Kidney (tissue), 14 donors: ENCODE data around the gene GALNS. TPM values are rescaled to one million over a fixed set of nuclear protein-coding genes. Genes with fewer than 3 reads are reported as not detected.

Experiments used
- DNase-seq, 5 donors: peaks; one replicate each; pipeline ENCODE4 v3.0.0-alpha.2; 2013 to 2020
- FAIRE-seq: peaks from 2 replicates; lab custom pipeline; 2012; peaks lifted over from hg19 to GRCh38; lab: Jason Lieb, UNC
- H3K27ac ChIP-seq, 2 donors: one replicate each; pipeline ENCODE4 v1.7.0; 2013; ENCODE audit warnings: low read depth in 2 of 2, low read length in 2 of 2, inconsistent platforms in 1 of 2
- H3K27me3 ChIP-seq: one replicate; pipeline ENCODE4 v1.7.1; 2013; ENCODE audit warnings: low read length, inconsistent platforms; ENCODE audit not compliant: control insufficient read depth, insufficient read depth
- H3K36me3 ChIP-seq, 3 donors: one replicate each; pipeline versions ENCODE4 v1.7.0 to v1.7.1; 2013; ENCODE audit warnings: low read length in 3 of 3, control low read depth in 1 of 3, inconsistent platforms in 1 of 3; ENCODE audit not compliant: insufficient read depth in 3 of 3, control insufficient read depth in 2 of 3
- H3K4me1 ChIP-seq, 3 donors: one replicate each; pipeline versions ENCODE4 v1.7.0 to v1.7.1; 2013; ENCODE audit warnings: low read length in 3 of 3, inconsistent platforms in 1 of 3, low read depth in 1 of 3; ENCODE audit not compliant: control insufficient read depth in 2 of 3, insufficient read depth in 2 of 3
- H3K4me3 ChIP-seq, 3 donors: one replicate each; pipeline versions ENCODE4 v1.7.0 to v1.8.1; 2013; ENCODE audit warnings: low read length in 3 of 3, control low read depth in 1 of 3, inconsistent platforms in 1 of 3
- H3K9ac ChIP-seq, 3 donors: one replicate each; pipeline versions ENCODE4 v1.7.0 to v1.7.1; 2013; ENCODE audit warnings: low read length in 3 of 3, control low read depth in 1 of 3, inconsistent platforms in 1 of 3
- H3K9me3 ChIP-seq, 3 donors: one replicate each; pipeline versions ENCODE4 v1.7.0 to v1.7.1; 2013; ENCODE audit warnings: low read length in 3 of 3, control low read depth in 1 of 3, inconsistent platforms in 1 of 3; ENCODE audit not compliant: control insufficient read depth in 2 of 3, insufficient read depth in 1 of 3
- CTCF ChIP-seq: IDR thresholded peaks from 3 replicates; pipeline ENCODE4 v1.5.1; 2012; ENCODE audit warnings: mild to moderate bottlenecking, moderate library complexity, borderline replicate concordance; ENCODE audit not compliant: insufficient read depth; ENCODE audit errors: extremely low read depth
- intact Hi-C: fragments of 100-400 bp; cut with DNase I; formaldehyde crosslinking; loops from one replicate; pipeline ENCODE4 v1.11.1; 2022
- polyA plus RNA-seq: library from polyadenylated mRNA; stranded (reverse); fragments of 350-450 nt; fragmentation: Illumina TruSeq; extraction: RNeasy Lipid Tissue Mini Kit (QIAGEN cat#74804); gene quantifications from one replicate; pipeline ENCODE4 v1.2.3, GENCODE V29; 2014; ENCODE audit warnings: low read depth, low replicate concordance; ENCODE audit not compliant: insufficient read depth
- total RNA-seq: library from RNA; stranded (reverse); fragmentation: NEBNext Ultra II Directional; extraction: Animal tissue kit (Norgen Biotek cat#: 25700); gene quantifications from one replicate; pipeline ENCODE4 v1.2.1, GENCODE V29; 2021
- donor health status: control.
- donor health status: control.
- donor health status: control.
- donor health status: control.
- donor health status: control.
- donor health status: DM: yes; HTN: yes; CAD: no.
- donor health status: Normal renal cell carcinoma (clear cell type).

The GALNS gene
- total and polyA plus RNA-seq, 2 donors from 2014 or later = 15.8 to 37.2 TPM

GRCh38 chr16:88872650-88873331, 16.0 kb upstream of the GALNS start:
- Histone ChIP-seq H3K4me3 (no peak overlapping the region), H3K36me3 (no peaks in the 10 kb centered on the region), H3K27me3 (no peaks in the 10 kb centered on the region), H3K9ac (no peak overlapping the region), H3K27ac (no peak overlapping the region), H3K4me1 (no peaks in the 10 kb centered on the region), H3K9me3 (no peaks in the 10 kb centered on the region)
- intact Hi-C loops = no loop called here
- no peak for TF ChIP-seq CTCF
- DNase-seq = no peak
- no peak for FAIRE-seq

- DNase-seq (no peak), FAIRE-seq (no peak)
- Histone ChIP-seq H3K4me1 (no peaks in the 10 kb centered on the region), H3K9ac (no peak overlapping the region), H3K36me3 (no peaks in the 10 kb centered on the region), H3K4me3 (no peak overlapping the region), H3K27me3 (no peaks in the 10 kb centered on the region), H3K27ac (no peak overlapping the region), H3K9me3 (no peaks in the 10 kb centered on the region)
- TF ChIP-seq CTCF = no peak
- intact Hi-C loops = no loop called here
These were observed 15.1 kb upstream of the GALNS start for GRCh38 chr16:88871730-88872416.

- no peak overlapping the region for H3K4me3 ChIP-seq
- TF ChIP-seq CTCF = no peak
- no peaks in the 10 kb centered on the region for H3K4me1 ChIP-seq
- no peak for DNase-seq
- H3K27me3 ChIP-seq = no peaks in the 10 kb centered on the region
- H3K27ac ChIP-seq = no peak overlapping the region
- FAIRE-seq = no peak
- no peaks in the 10 kb centered on the region for H3K36me3 ChIP-seq
- no peak overlapping the region for H3K9ac ChIP-seq
- intact Hi-C loops = no loop called here
- H3K9me3 ChIP-seq = no peaks in the 10 kb centered on the region
These were observed 14.6 kb upstream of the GALNS start for GRCh38 chr16:88871349-88871702.
